Upper lobe of right lung (tissue), 1 donor: ENCODE data around the gene TMEM184A. TPM values are rescaled to one million over a fixed set of nuclear protein-coding genes. Genes with fewer than 3 reads are reported as not detected.

Experiments used
- ATAC-seq: fragments of 200-7000 bp; cut with Tn5 transposase; one replicate; pipeline ENCODE4 v1.9.1; 2020; ENCODE audit warnings: mild to moderate bottlenecking, moderate library complexity
- DNase-seq: peaks from one replicate; pipeline ENCODE4 v3.0.0-alpha.2; 2020
- H3K27ac ChIP-seq: fragments of 200-600 bp; one replicate; pipeline ENCODE4 v1.8.0; 2022
- H3K27me3 ChIP-seq: fragments of 200-600 bp; one replicate; pipeline ENCODE4 v1.8.0; 2022; ENCODE audit warnings: mild to moderate bottlenecking
- H3K36me3 ChIP-seq: fragments of 200-600 bp; one replicate; pipeline ENCODE4 v1.8.0; 2022
- H3K4me1 ChIP-seq: fragments of 200-600 bp; one replicate; pipeline ENCODE4 v1.8.0; 2022
- H3K4me3 ChIP-seq: fragments of 200-600 bp; one replicate; pipeline ENCODE4 v1.8.0; 2022; ENCODE audit warnings: mild to moderate bottlenecking
- H3K9me3 ChIP-seq: fragments of 200-600 bp; one replicate; pipeline ENCODE4 v1.8.0; 2022
- intact Hi-C: fragments of 100-400 bp; cut with DNase I; formaldehyde crosslinking; loops from one replicate; pipeline ENCODE4 v1.11.0; 2022
- total RNA-seq: library from RNA; stranded (reverse); fragmentation: NEBNext Ultra II Directional; extraction: Animal tissue kit (Norgen Biotek cat#: 25700); gene quantifications from one replicate; pipeline ENCODE4 v1.2.1, GENCODE V29; 2021
- TF ChIP-seq, protein P1 (sequence below): fragments of 200-600 bp; IDR thresholded peaks from one replicate; pipeline ENCODE4 v1.8.0; 2022; ENCODE audit warnings: antibody characterized with exemption
- donor health status: DM: no; HTN: yes; CAD: no; lungs with severe emphysema.

TMEM184A gene
- total RNA-seq, 1 donor from 2014 or later, result 4.4 TPM

GRCh38 chr7:1539882-1540775 is 15.9 kb downstream of the TMEM184A start:
- intact Hi-C loops, result no loop called here
- no peak overlapping the region for H3K27ac ChIP-seq
- TF ChIP-seq, protein P1, sequence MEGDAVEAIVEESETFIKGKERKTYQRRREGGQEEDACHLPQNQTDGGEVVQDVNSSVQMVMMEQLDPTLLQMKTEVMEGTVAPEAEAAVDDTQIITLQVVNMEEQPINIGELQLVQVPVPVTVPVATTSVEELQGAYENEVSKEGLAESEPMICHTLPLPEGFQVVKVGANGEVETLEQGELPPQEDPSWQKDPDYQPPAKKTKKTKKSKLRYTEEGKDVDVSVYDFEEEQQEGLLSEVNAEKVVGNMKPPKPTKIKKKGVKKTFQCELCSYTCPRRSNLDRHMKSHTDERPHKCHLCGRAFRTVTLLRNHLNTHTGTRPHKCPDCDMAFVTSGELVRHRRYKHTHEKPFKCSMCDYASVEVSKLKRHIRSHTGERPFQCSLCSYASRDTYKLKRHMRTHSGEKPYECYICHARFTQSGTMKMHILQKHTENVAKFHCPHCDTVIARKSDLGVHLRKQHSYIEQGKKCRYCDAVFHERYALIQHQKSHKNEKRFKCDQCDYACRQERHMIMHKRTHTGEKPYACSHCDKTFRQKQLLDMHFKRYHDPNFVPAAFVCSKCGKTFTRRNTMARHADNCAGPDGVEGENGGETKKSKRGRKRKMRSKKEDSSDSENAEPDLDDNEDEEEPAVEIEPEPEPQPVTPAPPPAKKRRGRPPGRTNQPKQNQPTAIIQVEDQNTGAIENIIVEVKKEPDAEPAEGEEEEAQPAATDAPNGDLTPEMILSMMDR, result no peak
- DNase-seq (no peak), ATAC-seq (no peak)
- no peaks in the 10 kb centered on the region for H3K27me3 ChIP-seq
- no peak overlapping the region for H3K4me3 ChIP-seq
- no peaks in the 10 kb centered on the region for H3K9me3 ChIP-seq
- H3K4me1 ChIP-seq, result peaks cover 24% of the 10 kb centered on the region
- peaks cover 43% of the 10 kb centered on the region for H3K36me3 ChIP-seq

GRCh38 chr7:1539181-1539881 is 16.7 kb downstream of the TMEM184A start:
- Histone ChIP-seq H3K27me3 (no peaks in the 10 kb centered on the region), H3K27ac (peak overlapping the region; percentile 88), H3K36me3 (peaks cover 43% of the 10 kb centered on the region), H3K4me1 (peaks cover 28% of the 10 kb centered on the region), H3K9me3 (no peaks in the 10 kb centered on the region), H3K4me3 (no peak overlapping the region)
- intact Hi-C loops, result no loop called here
- DNase-seq, result no peak
- ATAC-seq, result no peak
- TF ChIP-seq, protein P1, result no peak

DNA sequence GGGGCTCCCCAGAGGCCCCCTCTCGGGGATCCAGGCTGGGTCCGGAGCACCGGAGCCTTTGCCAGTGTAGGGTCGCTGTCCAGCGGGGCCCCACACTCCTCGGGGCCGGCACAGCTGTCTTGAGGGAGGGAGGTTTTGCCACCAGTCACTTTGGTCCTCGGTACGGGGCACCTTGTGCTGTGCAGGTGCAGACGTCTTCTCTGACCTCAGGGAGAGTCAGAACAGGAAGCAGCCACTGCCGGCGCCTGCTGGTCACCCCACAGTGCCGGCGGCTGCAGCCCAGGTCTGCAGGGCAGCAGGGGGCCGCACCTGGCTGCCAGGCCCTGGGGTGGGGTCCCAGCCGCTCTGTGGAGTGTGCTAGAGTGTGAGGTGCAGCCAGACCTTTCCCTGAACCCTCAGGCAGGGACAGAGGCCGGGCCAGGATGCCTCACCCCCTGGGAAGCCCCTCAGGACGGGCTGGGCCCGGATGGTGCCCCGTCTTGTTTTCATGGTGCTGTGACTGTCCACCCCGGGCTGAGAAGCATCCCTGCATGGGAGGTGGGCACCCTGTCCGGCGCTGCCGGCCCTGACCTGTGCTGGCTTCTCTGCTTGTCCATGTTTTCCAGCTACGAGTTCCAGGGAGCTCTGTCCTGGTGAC is 17.3 kb downstream of the TMEM184A start:
- DNase-seq, result no peak
- peaks cover 43% of the 10 kb centered on the region for H3K36me3 ChIP-seq
- no peak for ATAC-seq
- H3K27me3 ChIP-seq, result no peaks in the 10 kb centered on the region
- intact Hi-C loops, result no loop called here
- TF ChIP-seq, protein P1, result no peak
- peaks cover 34% of the 10 kb centered on the region for H3K4me1 ChIP-seq
- H3K4me3 ChIP-seq, result peak overlapping the region; percentile 55
- peak overlapping the region; percentile 88 for H3K27ac ChIP-seq
- no peaks in the 10 kb centered on the region for H3K9me3 ChIP-seq

GRCh38 chr7:1537535-1538412 is 18.2 kb downstream of the TMEM184A start:
- intact Hi-C loops, result no loop called here
- H3K9me3 ChIP-seq, result no peaks in the 10 kb centered on the region
- peak overlapping the region; percentile 55 for H3K4me3 ChIP-seq
- TF ChIP-seq, protein P1, result no peak
- peak; percentile 3 for ATAC-seq
- peak; percentile 87 for DNase-seq
- peaks cover 37% of the 10 kb centered on the region for H3K36me3 ChIP-seq
- H3K4me1 ChIP-seq, result peaks cover 42% of the 10 kb centered on the region
- peak overlapping the region; percentile 88 for H3K27ac ChIP-seq
- no peaks in the 10 kb centered on the region for H3K27me3 ChIP-seq
